Epithelial cell of proximal tubule (primary cell): Measurements from ENCODE around the gene HHIP. TPM values are rescaled to one million over a fixed set of nuclear protein-coding genes. Genes with fewer than 3 reads are reported as not detected.

Experiments
- DNase-seq: peaks from one replicate; pipeline ENCODE4 v3.0.0-alpha.2; 2011; ENCODE audit warnings: low read depth
- H3K4me3 ChIP-seq: 2 replicates; pipeline ENCODE4 v1.5.1; 2011; ENCODE audit warnings: low read depth, mild to moderate bottlenecking, low read length
- total RNA-seq: library from RNA; depleted of rRNA; stranded (reverse); fragments of >200 nt; gene quantifications from 2 replicates; pipeline ENCODE4 v1.2.3, GENCODE V29; 2015
- TF ChIP-seq, protein P1 (sequence below): conservative IDR thresholded peaks from 2 replicates; pipeline ENCODE4 v1.5.1; 2012; ENCODE audit warnings: low read depth, mild to moderate bottlenecking, low read length

Gene HHIP
- total RNA-seq, 1 donor from 2014 or later = 0.92 TPM

DNA sequence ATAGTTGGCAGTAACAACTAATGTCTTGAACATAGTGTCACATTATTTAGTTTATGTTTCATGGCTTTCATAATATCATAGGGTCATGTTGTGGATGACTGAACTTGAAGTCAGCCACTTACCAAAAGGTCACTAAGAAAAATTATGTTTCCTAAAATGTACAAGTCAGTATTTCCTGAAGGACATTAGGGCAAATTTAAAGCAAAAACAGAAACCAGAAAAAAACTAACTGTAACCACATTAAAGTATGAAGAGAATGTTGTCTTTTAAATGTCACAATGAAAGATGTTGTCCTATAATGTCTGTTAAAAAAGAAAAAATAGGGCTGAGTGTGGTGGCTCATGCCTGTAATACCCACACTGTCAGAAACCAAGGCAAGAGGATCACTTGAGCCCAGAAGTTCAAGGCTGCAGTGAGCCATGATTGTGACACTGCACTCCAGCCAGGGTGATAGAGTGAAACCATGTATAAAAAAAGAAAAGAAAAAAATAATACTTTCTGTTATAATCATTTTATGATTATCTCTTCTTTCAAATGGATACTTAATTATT is 55.8 kb downstream of the HHIP start:
- TF ChIP-seq, protein P1, sequence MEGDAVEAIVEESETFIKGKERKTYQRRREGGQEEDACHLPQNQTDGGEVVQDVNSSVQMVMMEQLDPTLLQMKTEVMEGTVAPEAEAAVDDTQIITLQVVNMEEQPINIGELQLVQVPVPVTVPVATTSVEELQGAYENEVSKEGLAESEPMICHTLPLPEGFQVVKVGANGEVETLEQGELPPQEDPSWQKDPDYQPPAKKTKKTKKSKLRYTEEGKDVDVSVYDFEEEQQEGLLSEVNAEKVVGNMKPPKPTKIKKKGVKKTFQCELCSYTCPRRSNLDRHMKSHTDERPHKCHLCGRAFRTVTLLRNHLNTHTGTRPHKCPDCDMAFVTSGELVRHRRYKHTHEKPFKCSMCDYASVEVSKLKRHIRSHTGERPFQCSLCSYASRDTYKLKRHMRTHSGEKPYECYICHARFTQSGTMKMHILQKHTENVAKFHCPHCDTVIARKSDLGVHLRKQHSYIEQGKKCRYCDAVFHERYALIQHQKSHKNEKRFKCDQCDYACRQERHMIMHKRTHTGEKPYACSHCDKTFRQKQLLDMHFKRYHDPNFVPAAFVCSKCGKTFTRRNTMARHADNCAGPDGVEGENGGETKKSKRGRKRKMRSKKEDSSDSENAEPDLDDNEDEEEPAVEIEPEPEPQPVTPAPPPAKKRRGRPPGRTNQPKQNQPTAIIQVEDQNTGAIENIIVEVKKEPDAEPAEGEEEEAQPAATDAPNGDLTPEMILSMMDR = no peak
- no peak for DNase-seq
- no peak overlapping the region for H3K4me3 ChIP-seq

DNA sequence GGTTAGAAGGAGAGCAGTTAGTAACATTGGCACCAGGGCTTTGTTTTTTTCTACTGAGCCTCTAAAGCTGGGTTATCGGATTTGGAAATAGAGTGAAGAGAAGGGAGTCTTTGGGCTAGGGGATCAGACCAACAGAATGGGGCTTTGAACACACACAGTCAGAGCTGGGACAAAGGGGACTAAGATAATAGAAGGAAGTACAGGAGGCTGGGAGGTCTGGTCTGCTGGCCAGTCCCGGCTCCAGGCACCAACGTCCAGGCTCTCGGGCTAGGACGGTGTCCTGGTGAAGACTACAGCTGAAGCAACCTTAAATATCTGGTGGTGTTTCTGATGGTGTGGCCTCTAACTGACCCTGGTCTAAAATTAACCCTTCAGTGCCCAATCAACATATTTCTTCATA is 57.5 kb downstream of the HHIP start:
- TF ChIP-seq, protein P1 = no peak
- no peak overlapping the region for H3K4me3 ChIP-seq
- no peak for DNase-seq

DNA sequence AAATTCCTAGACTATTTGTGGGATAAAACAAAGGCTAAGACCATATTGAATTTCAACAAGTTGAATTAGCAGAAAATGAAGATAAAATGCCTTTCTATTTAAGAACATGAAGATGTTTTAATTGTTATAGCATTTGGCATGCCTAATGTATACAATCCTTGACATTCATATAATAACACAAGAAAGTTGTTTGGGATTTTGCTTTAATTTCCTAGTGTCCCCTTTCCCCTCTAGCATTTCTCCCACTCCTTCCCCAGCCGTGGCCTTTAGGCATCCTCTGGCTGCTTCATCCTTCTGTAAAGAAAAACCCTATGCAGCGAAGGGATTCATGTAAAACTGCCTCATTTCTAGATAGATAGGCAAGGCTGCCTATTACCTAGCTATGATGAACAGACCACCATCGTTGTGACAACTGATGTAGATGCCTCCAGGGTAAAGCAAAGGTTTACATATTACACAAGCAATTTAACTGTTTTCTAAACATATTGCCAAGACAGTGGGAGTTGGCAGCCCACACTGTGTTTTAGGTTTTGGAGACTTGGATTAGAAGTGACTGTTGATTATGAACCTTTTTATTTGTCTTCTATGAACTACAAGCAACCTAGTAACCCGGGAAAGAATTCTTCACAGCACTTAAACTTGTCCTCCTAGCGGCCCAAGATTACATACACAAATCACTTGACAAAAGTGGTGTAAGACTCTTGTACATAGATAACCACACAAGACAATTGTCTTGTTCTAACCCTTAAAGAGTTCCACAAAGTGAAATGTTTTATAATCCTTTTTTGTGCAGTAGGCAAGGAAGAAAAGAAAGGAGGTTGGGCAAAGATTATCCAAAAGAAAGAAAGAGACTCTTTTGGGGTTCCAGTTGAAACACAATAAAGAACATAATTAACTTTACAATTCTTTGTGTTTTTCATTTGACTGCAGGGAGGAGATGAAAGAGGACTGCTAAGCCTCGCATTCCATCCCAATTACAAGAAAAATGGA is 59.9 kb downstream of the HHIP start:
- TF ChIP-seq, protein P1 = no peak
- DNase-seq = no peak
- no peak overlapping the region for H3K4me3 ChIP-seq

DNA sequence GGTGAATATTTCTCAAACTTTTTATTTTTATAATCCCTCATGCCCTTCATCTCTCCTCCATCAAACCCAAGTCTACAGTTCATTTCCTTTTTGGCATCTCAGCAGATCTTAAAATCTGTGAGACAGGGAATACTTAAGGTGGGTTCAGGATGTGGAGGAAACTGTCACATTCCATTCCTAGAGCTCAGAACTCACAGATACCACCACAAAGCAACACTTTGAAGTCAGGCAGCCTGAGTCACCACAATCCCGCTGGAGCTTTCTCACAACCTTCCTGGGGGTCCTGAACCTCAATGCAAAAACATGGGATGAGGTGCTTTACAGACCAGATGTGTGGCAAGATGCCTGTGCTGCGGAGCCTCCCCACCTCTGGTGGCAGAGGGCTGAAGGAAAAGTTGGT is 63.2 kb downstream of the HHIP start:
- TF ChIP-seq, protein P1 = no peak
- no peak overlapping the region for H3K4me3 ChIP-seq
- DNase-seq = peak; percentile 64

DNA sequence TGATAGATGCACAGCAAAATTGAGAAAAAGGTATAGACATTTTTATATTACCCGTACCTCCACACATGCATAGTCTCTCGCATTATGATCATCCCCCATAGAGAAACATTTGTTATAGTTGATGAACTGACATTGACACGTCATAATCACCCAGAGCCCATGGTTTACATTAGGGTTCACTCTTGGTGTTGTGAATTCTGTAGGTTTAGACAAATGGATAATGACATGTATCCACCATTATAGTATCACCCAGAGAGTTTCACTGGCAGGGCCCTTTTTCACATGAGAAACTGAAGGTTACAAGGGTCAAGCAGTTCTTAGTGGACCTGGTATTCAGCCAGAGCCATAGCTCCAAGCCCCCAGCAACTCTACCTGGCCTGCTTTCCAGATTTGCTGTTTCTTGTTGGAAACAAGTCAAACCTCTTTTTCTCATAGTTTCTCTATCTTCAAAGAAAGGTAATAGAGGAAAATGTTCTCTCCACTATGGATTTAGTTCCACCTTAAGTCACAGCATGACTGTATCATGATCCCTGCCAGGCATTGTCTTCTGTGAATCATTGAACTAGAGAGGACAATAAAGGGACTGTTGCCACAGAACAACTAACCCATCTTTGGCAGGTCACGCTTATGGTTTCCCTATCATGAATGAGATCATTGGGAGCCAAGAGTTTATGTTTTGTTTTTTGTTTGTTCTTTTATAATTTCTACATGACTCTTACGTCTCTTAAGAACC is 64.0 kb downstream of the HHIP start:
- DNase-seq = peak; percentile 88
- TF ChIP-seq, protein P1 = no peak
- H3K4me3 ChIP-seq = no peak overlapping the region

DNA sequence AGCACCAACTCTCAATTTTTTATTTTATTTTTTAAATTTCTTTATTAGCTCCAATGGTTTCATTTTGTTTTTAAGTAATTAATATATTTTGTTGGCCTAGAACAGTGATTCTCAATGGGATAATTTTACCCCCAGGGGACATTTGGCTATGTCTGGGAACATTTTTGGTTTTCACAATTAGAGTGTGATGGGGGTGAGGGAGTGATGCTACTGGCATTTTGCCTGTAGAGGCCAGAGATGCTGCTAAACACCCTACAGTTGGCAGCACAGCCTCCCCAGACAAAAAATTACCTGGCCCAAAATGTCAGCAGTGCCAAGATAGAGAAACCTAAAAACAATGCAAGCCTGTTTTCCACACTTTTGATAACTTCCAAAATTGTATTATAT is 64.6 kb downstream of the HHIP start:
- H3K4me3 ChIP-seq = no peak overlapping the region
- DNase-seq = no peak
- TF ChIP-seq, protein P1 = no peak
